ENCODE data around the gene ATXN1. TPM values are rescaled to one million over a fixed set of nuclear protein-coding genes. Genes with fewer than 3 reads are reported as not detected.

ATXN1 gene
- total RNA-seq, 5 donors from 2014 or later (not counting 1 experiment from before 2014, with no cell fraction given), result 65.1 to 101 (median 77.5) TPM

DNA sequence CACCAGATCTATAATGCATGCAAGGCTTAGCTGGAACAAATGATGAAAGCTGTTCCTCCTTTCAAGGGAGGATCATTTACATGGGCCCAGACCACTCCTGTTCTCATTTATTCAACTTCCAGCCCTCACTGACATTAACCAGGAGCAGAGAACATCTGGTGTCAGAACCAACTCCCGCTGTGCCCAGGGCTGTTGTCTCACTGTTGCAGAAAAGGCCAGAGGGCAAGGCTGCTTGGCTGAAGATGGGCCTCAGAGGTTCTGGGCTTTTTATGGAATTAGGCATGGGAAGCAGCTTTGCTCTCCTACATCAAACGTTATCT lies 358.7 kb downstream of the ATXN1 start:
- Histone ChIP-seq H3K4me1 (ENCODE audit: control insufficient read depth in 1 of 2, extremely low read depth in 1 of 2, insufficient read depth in 2 of 2, low read length in 2 of 2) (peaks cover 0 to 5% of the 10 kb centered on the region in 2 experiments), H3K36me3 (ENCODE audit: control insufficient read depth in 2 of 2, extremely low read depth in 1 of 2, insufficient read depth in 1 of 2, low read length in 1 of 2) (peaks cover 0 to 9% of the 10 kb centered on the region in 2 donors), H3K27me3 (replicated peaks in 1 of 2; ENCODE audit: control insufficient read depth in 2 of 2, extremely low read depth in 1 of 2, insufficient read depth in 2 of 2, low read length in 1 of 2) (no peaks in the 10 kb centered on the region), H3K27ac (ENCODE audit: low read length) (no peak overlapping the region), H3K9me3 (no peaks in the 10 kb centered on the region), H3K4me3 (ENCODE audit: control insufficient read depth in 1 of 2, extremely low read depth in 1 of 2, low read length in 1 of 2) (no peak overlapping the region)
- POLR2A ChIA-PET, result no interaction called here
- Mint-ChIP-seq H3K27ac (no peak overlapping the region), H3K9me3 (no peaks in the 10 kb centered on the region), H3K4me1 (peaks cover 7 to 27% (median 20%) of the 10 kb centered on the region in 3 donors), H3K4me3 (no peak overlapping the region), H3K36me3 (peaks cover 28% of the 10 kb centered on the region), H3K27me3 (no peaks in the 10 kb centered on the region)
- no peak for DNase-seq
- CTCF ChIA-PET, result no interaction called here
- WGBS (ENCODE audit: insufficient coverage), result no CpG with 5 or more reads among the region's 2 CpGs
- no peak for ATAC-seq (replicated peaks in 1 of 4)

DNA sequence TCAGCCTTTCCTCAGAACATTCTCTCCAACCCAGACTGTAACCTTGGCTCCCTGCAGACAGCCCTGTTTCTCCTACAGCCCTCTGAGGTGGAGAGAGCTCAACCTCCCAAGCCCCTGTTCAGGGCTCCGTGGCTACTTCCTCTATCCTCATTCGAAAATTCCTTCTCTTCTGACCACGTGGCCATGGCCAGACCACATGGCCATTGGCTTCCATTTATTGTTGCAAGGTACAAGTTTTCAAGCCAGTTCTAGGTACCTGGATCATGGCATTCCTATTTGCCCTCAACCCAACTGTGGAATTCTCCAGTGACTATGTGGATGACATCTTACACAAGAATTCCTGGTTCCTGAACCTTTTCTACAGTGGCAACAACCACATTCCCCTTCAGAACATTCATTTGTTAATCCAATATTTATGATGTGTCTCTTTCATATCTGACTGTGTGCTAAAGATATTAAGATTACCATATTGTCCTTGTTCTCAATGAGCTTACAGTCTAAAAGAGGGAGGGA lies 361.0 kb downstream of the ATXN1 start:
- Mint-ChIP-seq H3K4me3 (no peak overlapping the region), H3K27me3 (no peaks in the 10 kb centered on the region), H3K4me1 (peaks cover 7 to 21% (median 11%) of the 10 kb centered on the region in 3 donors), H3K9me3 (no peaks in the 10 kb centered on the region), H3K36me3 (peaks cover 32% of the 10 kb centered on the region), H3K27ac (no peak overlapping the region)
- no peaks in the 10 kb centered on the region for H3K9me3 ChIP-seq
- POLR2A ChIA-PET, result interaction anchor here (0.7 kb wide), 2 partner anchors 46 to 151 kb away, joined by 3 read pairs; no protein-coding TSS in a partner anchor
- CTCF ChIA-PET, result interaction anchor here in 1 of 2 donors (0.9 kb wide), 1 partner anchor 38 kb away, joined by 3 read pairs; no protein-coding TSS in a partner anchor
- no peak for ATAC-seq (replicated peaks in 1 of 4)
- WGBS (ENCODE audit: insufficient coverage), result 97% methylated on average over 3 of the region's 3 CpGs
- no peak for DNase-seq
- peaks cover 0 to 5% of the 10 kb centered on the region in 2 experiments for H3K4me1 ChIP-seq (ENCODE audit: control insufficient read depth in 1 of 2, extremely low read depth in 1 of 2, insufficient read depth in 2 of 2, low read length in 2 of 2)
- peaks cover 0 to 6% of the 10 kb centered on the region in 2 donors for H3K36me3 ChIP-seq (ENCODE audit: control insufficient read depth in 2 of 2, extremely low read depth in 1 of 2, insufficient read depth in 1 of 2, low read length in 1 of 2)
- no peaks in the 10 kb centered on the region for H3K27me3 ChIP-seq (replicated peaks in 1 of 2; ENCODE audit: control insufficient read depth in 2 of 2, extremely low read depth in 1 of 2, insufficient read depth in 2 of 2, low read length in 1 of 2)
- H3K27ac ChIP-seq (ENCODE audit: low read length), result no peak overlapping the region
- no peak overlapping the region for H3K4me3 ChIP-seq (ENCODE audit: control insufficient read depth in 1 of 2, extremely low read depth in 1 of 2, low read length in 1 of 2)

DNA sequence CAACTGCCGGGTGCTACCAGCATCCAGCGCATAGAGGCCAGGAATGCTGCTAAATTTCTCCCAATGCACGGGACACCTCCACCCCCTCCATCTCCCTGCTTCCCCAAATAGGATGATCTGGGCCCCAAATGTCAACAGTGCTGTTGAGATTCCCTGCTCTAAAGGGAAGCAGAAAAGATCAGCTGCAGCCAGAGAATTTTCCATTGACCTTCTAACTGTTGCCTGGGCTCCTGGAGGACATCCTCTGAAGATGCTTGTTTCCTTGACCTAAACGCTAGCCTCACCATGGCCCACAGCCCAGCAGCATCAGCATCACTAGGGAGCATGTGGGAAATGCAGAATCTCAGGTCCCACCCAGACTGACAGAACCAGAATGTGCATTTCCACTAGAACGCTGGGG lies 361.6 kb downstream of the ATXN1 start:
- ATAC-seq (replicated peaks in 1 of 4), result no peak
- H3K4me1 Mint-ChIP-seq, result peaks cover 3 to 15% (median 7%) of the 10 kb centered on the region in 3 donors
- no peak for DNase-seq
- Histone ChIP-seq H3K4me1 (ENCODE audit: control insufficient read depth in 1 of 2, extremely low read depth in 1 of 2, insufficient read depth in 2 of 2, low read length in 2 of 2) (peaks cover 0 to 5% of the 10 kb centered on the region in 2 experiments), H3K36me3 (ENCODE audit: control insufficient read depth in 2 of 2, extremely low read depth in 1 of 2, insufficient read depth in 1 of 2, low read length in 1 of 2) (peaks cover 0 to 6% of the 10 kb centered on the region in 2 donors), H3K27ac (ENCODE audit: low read length) (no peak overlapping the region), H3K27me3 (replicated peaks in 1 of 2; ENCODE audit: control insufficient read depth in 2 of 2, extremely low read depth in 1 of 2, insufficient read depth in 2 of 2, low read length in 1 of 2) (no peaks in the 10 kb centered on the region), H3K4me3 (ENCODE audit: control insufficient read depth in 1 of 2, extremely low read depth in 1 of 2, low read length in 1 of 2) (no peak overlapping the region), H3K9me3 (no peaks in the 10 kb centered on the region)
- peaks cover 32% of the 10 kb centered on the region for H3K36me3 Mint-ChIP-seq
- H3K27ac Mint-ChIP-seq, result no peak overlapping the region
- no peaks in the 10 kb centered on the region for H3K9me3 Mint-ChIP-seq
- ChIA-PET CTCF (no interaction called here), POLR2A (interaction anchor here (0.7 kb wide), 2 partner anchors 45 to 152 kb away, joined by 3 read pairs; no protein-coding TSS in a partner anchor)
- H3K27me3 Mint-ChIP-seq, result no peaks in the 10 kb centered on the region
- H3K4me3 Mint-ChIP-seq, result no peak overlapping the region
- 94% methylated on average over 5 of the region's 5 CpGs for WGBS (ENCODE audit: insufficient coverage)

DNA sequence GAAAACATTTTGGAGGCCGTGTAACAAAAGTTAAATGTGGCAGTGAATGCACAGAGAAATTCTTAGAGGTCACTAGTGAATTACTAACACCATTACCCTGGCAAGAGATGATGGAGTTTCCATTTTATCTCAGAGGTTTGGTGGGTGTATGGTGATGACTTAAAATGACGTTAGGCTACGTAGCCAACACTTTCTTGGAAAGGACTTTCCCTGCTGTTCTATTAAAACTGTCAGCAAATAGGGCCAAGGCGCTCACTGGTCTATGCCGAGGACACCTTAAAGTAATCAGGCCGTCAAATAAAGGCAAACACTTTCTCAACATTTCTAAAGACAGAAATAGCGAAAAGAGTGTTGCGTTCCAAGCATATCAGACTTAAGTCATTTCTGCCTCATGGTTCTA lies 362.1 kb downstream of the ATXN1 start:
- 80% methylated on average over 3 of the region's 8 CpGs for WGBS (ENCODE audit: insufficient coverage)
- POLR2A ChIA-PET, result no interaction called here
- H3K36me3 Mint-ChIP-seq, result peaks cover 32% of the 10 kb centered on the region
- no peak overlapping the region for H3K27ac Mint-ChIP-seq
- peaks cover 0 to 6% of the 10 kb centered on the region in 2 donors for H3K36me3 ChIP-seq (ENCODE audit: control insufficient read depth in 2 of 2, extremely low read depth in 1 of 2, insufficient read depth in 1 of 2, low read length in 1 of 2)
- H3K27ac ChIP-seq (ENCODE audit: low read length), result no peak overlapping the region
- H3K9me3 ChIP-seq, result no peaks in the 10 kb centered on the region
- no peaks in the 10 kb centered on the region for H3K27me3 ChIP-seq (replicated peaks in 1 of 2; ENCODE audit: control insufficient read depth in 2 of 2, extremely low read depth in 1 of 2, insufficient read depth in 2 of 2, low read length in 1 of 2)
- no peaks in the 10 kb centered on the region for H3K27me3 Mint-ChIP-seq
- no peaks in the 10 kb centered on the region for H3K4me1 ChIP-seq (ENCODE audit: control insufficient read depth in 1 of 2, extremely low read depth in 1 of 2, insufficient read depth in 2 of 2, low read length in 2 of 2)
- ATAC-seq (replicated peaks in 1 of 4) (no peak), DNase-seq (no peak)
- peaks cover 0 to 9% (median 4%) of the 10 kb centered on the region in 3 donors for H3K4me1 Mint-ChIP-seq
- H3K9me3 Mint-ChIP-seq, result no peaks in the 10 kb centered on the region
- CTCF ChIA-PET, result no interaction called here
- H3K4me3 Mint-ChIP-seq, result no peak overlapping the region
- H3K4me3 ChIP-seq (ENCODE audit: control insufficient read depth in 1 of 2, extremely low read depth in 1 of 2, low read length in 1 of 2), result no peak overlapping the region

DNA sequence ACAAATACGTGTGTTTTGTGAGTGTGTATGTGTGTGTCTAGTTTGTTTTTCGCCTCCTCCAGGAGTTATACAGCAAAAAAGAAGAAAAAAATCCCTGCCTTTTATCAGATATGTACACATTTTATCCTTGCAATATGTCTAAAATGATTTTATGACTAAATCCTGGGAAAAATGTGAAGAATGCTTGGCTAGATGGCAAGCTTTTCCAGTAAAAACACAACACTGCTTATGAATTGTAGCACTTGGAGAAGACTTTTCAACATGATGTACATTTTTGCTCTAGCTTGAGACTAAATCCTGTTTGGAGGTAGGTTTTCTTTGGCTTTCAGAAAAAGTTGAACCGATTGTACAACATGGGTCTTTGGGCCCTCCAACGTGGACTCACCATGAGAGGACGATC lies 362.7 kb downstream of the ATXN1 start:
- CTCF ChIA-PET, result no interaction called here
- peaks cover 28% of the 10 kb centered on the region for H3K36me3 Mint-ChIP-seq
- Histone ChIP-seq H3K9me3 (no peaks in the 10 kb centered on the region), H3K4me1 (ENCODE audit: control insufficient read depth in 1 of 2, extremely low read depth in 1 of 2, insufficient read depth in 2 of 2, low read length in 2 of 2) (no peaks in the 10 kb centered on the region), H3K4me3 (ENCODE audit: control insufficient read depth in 1 of 2, extremely low read depth in 1 of 2, low read length in 1 of 2) (no peak overlapping the region), H3K27ac (ENCODE audit: low read length) (no peak overlapping the region), H3K27me3 (replicated peaks in 1 of 2; ENCODE audit: control insufficient read depth in 2 of 2, extremely low read depth in 1 of 2, insufficient read depth in 2 of 2, low read length in 1 of 2) (no peaks in the 10 kb centered on the region), H3K36me3 (ENCODE audit: control insufficient read depth in 2 of 2, extremely low read depth in 1 of 2, insufficient read depth in 1 of 2, low read length in 1 of 2) (peaks cover 0 to 6% of the 10 kb centered on the region in 2 donors)
- H3K27ac Mint-ChIP-seq, result no peak overlapping the region
- ATAC-seq (replicated peaks in 1 of 4) (no peak), DNase-seq (no peak)
- H3K4me3 Mint-ChIP-seq, result no peak overlapping the region
- POLR2A ChIA-PET, result no interaction called here
- H3K27me3 Mint-ChIP-seq, result no peaks in the 10 kb centered on the region
- no peaks in the 10 kb centered on the region for H3K9me3 Mint-ChIP-seq
- 100% methylated on average over 2 of the region's 5 CpGs for WGBS (ENCODE audit: insufficient coverage)
- H3K4me1 Mint-ChIP-seq, result peaks cover 0 to 4% (median under 1%) of the 10 kb centered on the region in 3 donors

DNA sequence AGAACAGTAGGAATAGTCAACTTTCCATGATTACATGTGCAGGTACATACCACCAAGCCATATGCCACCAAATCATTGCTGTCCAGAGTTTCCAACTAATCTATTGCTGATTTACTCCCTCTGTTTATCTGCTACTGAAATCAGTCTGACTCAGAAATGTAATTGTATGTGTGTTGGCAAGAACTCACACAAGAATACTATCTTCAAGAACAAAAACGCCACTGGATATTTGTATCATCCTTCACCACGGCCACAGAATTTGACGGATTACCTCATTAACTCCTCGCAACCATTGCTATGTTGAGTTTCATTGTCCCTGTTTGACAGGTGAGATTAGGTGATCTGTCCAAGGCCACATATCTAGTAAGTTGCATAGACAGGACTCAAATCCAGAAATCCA lies 363.6 kb downstream of the ATXN1 start:
- CTCF ChIA-PET, result no interaction called here
- WGBS (ENCODE audit: insufficient coverage), result no CpG with 5 or more reads among the region's 4 CpGs
- Histone ChIP-seq H3K4me1 (ENCODE audit: control insufficient read depth in 1 of 2, extremely low read depth in 1 of 2, insufficient read depth in 2 of 2, low read length in 2 of 2) (no peaks in the 10 kb centered on the region), H3K9me3 (no peaks in the 10 kb centered on the region), H3K36me3 (ENCODE audit: control insufficient read depth in 2 of 2, extremely low read depth in 1 of 2, insufficient read depth in 1 of 2, low read length in 1 of 2) (peaks cover 0 to 4% of the 10 kb centered on the region in 2 donors), H3K4me3 (ENCODE audit: control insufficient read depth in 1 of 2, extremely low read depth in 1 of 2, low read length in 1 of 2) (no peak overlapping the region), H3K27me3 (replicated peaks in 1 of 2; ENCODE audit: control insufficient read depth in 2 of 2, extremely low read depth in 1 of 2, insufficient read depth in 2 of 2, low read length in 1 of 2) (no peaks in the 10 kb centered on the region), H3K27ac (ENCODE audit: low read length) (no peak overlapping the region)
- Mint-ChIP-seq H3K27me3 (no peaks in the 10 kb centered on the region), H3K36me3 (peaks cover 23% of the 10 kb centered on the region), H3K27ac (no peak overlapping the region), H3K4me3 (no peak overlapping the region), H3K4me1 (peaks cover 0 to 1% (median 0%) of the 10 kb centered on the region in 3 donors), H3K9me3 (no peaks in the 10 kb centered on the region)
- ATAC-seq (replicated peaks in 1 of 4), result no peak
- POLR2A ChIA-PET, result no interaction called here
- DNase-seq, result no peak
